HG02870 (cell line): ENCODE measurements around the gene TPST1.

Experiments
- ATAC-seq: cut with Tn5 transposase; IDR thresholded peaks from one replicate; pipeline ENCODE4 v1.9.1; 2021; ENCODE audit warnings: mild to moderate bottlenecking, moderate library complexity; ENCODE audit not compliant: unreplicated experiment

The TPST1 gene

DNA sequence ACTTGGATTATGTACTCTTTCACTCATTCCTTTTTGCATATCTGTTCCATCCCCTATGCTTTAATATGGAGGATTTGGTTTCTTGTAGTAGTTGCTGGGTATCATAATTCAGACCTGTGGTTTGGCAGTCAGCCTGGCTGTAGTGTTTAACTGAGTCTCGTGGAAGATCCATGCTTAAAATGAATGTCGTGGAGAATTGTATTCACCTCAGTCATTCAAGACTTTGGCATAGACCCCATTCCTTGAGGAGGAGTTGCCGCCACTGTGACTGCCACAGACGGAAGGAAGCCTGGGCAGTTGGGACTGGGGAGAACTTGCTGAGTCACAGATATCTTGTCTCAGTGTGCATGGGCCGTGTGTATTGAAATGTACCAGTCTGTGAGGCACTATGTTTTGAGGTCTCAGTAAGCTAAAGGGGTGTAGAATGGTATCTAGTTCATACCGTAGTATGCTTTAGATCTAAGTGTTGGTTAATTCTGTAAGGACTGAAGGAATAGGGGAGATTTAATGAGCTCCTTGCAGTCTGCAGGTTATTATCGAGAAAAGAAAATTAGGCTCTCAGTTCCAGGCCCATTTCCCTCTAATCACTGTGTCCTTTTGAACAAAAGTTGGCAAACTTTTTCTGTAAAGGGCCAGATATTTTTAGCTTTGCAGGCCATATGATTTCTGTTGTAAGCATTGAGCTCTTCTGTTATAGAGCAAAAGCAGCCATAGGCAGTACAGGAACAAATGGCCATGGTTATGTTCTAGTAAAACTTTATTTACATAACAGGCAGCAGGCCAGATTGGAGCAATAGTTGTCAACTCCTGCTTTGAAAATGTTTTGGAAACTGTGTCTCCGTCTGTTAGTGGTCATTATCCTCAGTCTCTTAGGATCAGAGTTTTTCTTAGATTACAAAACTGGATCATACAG, 76.8 kb downstream of the TPST1 start:
- ATAC-seq = no peak

DNA sequence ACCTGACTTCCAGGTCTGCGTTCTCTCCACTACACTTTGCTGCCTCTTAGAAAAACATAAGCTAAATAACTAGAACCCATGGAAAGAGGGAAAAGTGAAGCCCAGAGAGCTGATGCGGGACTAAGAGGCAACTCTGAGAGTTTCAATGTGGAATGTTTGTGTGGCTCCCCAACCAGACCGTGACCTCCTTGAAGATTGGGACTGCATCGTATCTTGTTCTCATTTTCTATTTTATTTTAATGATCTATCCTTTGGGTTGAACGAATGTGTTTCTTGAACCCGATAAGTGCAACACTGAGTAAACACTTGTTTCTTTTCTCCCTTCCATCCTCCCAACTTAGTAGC, 77.4 kb downstream of the TPST1 start:
- ATAC-seq = no peak

DNA sequence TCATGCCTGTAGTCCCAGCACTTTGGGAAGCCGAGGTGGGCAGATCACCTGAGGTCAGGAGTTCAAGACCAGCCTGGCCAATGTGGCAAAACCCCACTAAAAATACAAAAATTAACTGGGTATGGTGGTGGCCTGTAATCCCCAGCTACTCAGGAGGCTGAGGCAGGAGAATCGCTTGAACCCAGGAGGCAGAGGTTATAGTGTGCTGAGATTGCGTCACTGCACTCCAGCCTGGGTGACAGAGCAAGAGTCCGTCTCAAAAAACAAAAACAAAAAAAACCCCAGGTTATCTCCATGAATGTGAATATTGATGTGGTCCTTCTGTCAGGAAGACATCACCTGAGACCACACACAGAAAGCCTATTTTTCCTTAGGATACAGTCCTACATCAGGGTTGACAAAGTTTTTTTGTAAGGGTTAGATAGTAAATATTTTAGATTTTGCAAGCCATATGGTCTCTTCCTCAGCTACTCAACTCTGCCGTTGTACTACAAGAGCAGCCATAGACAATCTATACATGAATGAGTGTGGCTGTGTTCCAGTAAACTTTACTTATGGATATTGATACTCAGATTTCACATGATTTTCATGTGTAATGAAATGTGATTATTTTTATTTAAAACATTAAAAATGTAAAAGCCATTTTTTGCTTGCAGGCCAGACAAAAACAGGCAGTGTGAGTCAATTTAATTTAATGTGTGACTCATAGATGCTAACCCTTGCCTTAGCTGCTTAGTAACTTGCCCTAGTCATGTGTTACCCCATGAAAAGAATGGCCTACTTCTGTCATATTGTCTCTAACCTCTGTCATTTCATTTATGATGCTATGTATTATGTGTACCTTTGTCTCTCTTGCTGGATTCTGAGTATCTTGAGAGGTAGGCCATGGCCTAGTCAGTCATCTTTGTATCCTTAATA, 78.1 kb downstream of the TPST1 start:
- ATAC-seq = no peak

DNA sequence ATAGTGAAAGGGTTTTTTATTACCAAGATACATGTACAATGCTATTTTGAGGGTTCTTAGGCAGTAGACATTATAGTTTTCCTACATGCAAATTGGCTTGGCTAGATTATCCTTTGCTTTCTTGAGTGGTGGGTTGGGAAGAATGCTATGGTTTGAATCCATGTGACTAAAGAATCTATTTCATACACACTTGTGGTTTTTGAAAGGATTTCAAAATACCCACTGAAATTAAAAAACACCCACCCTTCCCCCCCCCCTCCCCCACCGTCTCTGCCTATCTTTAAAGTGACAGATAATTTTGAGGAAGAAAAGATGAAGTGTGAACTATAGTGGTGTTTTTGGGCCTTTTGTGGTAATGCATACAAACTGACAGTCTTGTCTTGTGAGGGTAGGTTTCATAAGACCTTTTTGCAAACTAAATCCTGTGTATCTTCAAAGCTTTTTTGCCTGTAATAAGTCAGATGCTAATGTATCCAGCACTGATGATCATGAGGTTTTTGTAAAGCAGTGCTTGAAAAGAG, 90.9 kb downstream of the TPST1 start:
- no peak for ATAC-seq

- no peak for ATAC-seq
These were observed 91.4 kb downstream of the TPST1 start for GRCh38 chr7:66296557-66296956.

- ATAC-seq = no peak
These were observed 92.4 kb downstream of the TPST1 start for GRCh38 chr7:66297579-66297978.

GRCh38 chr7:66301249-66301648, 96.1 kb downstream of the TPST1 start:
- no peak for ATAC-seq

DNA sequence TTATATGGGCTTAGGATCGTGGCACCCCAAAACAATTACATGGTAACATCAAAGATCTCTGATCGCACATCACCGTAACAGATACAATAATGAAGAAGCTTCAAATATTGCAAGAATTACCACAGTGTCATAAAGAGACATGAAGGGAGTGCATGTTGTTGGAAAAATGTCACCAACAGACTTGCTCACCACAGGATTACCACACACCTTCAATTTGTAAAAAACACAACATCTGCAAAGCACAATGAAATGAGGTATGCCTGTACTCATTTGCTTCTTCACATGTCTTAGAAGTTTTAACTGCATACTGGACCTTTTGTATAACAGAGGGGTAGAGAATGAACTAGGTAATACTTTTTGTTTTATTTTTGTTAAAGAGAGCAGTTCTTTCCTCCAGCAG, 96.6 kb downstream of the TPST1 start:
- no peak for ATAC-seq

GRCh38 chr7:66303454-66304155, 98.5 kb downstream of the TPST1 start:
- no peak for ATAC-seq

DNA sequence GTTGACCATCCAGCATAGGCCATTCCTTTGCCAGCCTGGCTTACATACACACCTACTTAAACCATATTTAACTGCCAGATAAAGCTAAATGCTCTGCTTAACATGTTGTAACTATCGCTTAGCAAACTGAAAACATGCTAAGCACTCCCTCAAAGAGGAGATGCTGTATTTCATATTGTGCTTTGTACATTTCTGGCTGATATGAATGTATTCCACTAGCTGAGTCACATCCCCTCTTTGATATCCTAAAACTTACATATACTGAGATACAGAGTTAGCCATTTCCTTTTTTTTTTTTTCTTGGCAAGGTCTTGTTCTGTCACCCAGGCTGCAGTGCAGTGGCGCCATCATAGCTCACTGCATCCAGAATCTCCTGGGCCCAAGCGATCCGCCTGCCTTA, 99.4 kb downstream of the TPST1 start:
- ATAC-seq = no peak

- no peak for ATAC-seq
These were observed 101.1 kb downstream of the TPST1 start for GRCh38 chr7:66306243-66306642.

DNA sequence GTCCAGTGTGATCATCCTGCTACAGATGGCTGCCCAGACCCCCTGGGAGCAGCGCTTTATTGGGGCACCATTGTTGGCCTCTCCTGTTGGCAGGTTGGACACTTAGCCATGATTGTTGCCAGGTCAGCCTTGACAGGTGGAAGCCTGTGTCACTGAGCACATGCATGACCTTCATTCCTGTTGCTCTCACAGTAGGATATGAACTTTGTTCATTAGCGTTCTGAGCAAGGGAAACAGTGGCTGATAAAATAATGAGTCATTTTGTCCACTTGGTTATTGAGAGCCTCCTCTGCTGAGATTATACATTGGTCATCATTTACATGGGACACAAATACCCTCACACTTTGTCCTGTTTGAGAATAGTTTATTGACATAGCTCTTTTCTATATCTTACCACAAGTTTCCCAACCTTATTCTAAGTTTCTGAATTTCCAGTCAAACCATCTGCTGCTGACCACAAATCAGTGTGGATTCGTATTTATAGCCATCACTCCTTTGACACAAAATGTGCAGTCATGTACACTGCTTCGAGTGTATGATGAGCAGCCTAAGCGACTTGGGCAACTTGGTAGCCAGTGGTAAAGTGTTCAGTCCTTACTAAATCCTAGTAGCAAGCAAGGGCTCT, 102.6 kb downstream of the TPST1 start:
- no peak for ATAC-seq

DNA sequence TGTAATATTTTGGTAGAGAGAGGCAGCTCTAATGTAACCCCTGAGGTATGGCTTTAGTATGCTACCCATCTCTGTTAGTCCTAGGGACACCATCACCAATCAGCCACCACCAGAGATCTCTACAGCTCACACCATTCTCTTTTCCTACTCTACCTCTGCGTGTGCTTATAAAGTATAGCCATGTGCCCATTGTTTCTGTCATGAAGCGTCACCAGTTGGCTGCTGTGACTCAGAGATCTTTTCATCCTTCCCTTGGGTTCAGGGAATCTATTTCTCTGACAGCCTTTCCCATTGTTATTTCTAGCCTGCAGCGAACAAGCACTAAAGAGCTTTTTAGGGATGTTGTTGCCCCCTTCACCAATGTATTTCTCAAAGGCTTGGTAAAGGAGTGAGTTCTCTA, 103.3 kb downstream of the TPST1 start:
- ATAC-seq = no peak

DNA sequence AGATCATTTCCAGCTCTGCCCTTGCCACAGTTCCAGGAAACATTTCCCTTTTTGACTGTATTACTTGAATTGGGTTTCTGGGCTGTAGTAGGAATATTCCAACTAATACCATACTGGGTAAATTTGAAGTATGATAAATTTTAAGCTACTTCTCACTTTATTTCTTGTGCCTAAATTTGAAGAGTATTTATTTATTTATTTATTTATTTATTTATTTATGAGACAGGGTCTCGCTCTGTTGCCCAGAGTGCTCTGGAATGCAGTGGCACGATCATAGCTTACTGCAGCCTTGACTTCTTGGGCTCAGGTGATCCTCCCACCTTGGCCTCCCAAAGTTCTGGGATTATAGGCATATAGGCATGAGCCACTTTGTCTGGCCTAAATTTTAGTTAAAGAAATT, 105.5 kb downstream of the TPST1 start:
- no peak for ATAC-seq

DNA sequence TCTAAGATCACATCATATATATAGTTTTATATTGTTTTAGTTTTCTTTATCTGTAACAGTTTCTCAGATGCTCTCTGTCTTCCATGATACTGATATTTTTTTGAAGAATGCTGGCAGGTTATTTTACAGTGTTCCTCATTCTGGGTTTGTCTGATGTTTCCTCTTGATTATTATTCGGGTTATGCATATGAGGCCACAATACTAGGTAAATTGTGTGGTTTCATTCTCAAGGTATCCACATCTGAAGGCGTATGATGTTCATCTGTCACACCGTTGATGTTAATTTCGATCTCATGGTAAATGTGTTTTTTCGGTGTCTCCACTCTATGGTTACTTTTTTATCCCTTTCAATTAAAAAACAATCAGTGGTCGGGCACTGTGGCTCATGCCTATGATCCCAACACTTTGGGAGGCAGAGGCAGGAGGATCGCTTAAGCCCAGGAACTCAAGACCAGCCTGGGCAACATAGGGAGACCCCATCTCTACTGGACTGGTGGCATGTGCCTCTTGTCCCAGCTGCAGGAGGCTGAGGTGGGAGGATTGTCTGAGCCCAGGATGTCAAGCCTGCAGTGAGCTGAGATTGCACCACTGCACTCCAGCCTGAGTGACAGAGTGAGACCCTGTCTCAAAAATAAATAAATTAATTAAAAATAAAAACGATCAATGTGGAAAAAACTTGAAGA, 108.9 kb downstream of the TPST1 start:
- ATAC-seq = no peak

DNA sequence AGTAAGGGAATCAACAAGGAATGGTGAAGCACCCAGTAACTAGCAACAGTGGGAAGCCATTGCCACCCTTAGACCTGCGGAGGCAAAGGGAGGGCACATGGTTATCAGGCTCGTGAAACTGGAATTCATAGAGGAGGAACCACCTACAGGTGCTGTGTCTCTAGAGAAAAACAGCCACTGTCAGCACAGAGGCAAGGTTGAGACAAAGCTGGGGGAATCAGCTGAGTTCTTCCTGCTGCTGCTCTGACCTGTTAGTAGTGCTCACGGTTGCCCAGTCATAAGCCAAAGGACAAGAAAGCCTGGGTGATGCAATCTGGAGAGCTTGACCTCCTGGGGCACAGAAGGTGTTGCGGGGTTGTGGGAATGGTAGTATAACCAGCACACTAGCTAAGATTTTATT, 110.1 kb downstream of the TPST1 start:
- ATAC-seq = no peak

GRCh38 chr7:66319407-66319979, 114.4 kb downstream of the TPST1 start:
- ATAC-seq = no peak

DNA sequence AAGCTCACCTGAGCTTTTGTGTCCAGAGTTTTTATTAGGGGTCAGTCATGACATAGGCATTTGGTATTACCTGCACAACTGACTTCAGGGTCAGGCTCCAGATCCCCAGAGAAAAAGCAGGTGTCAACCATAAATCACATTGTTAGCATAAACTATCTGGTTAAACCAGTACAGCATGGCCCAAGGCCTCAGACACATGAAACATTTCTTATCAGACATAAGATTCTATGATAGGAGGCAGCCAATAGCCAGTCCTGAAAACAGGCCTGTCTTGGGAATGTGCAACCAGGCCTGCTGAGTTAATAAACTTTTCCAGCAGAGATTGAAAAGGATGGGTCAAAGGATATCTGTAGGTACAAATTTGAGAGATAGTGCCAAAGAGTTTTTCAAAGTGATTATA, 116.1 kb downstream of the TPST1 start:
- no peak for ATAC-seq

GRCh38 chr7:66323114-66323796, 118.1 kb downstream of the TPST1 start:
- ATAC-seq = no peak
